GM10248 (cell line): ENCODE data around the gene ARMH3.

ENCODE experiments used
- CTCF ChIA-PET: fragments of 300-600 bp; sonication (Branson Sonifier 250); formaldehyde crosslinking; extraction: SDS; loops from one replicate; lab custom pipeline; 2021; ENCODE audit warnings: antibody characterized with exemption; lab: Yijun Ruan, JAX
- POLR2A ChIA-PET: fragments of 350-650 bp; sonication (Branson Sonifier 250); formaldehyde crosslinking; extraction: SDS; loops from one replicate; lab custom pipeline; 2020; ENCODE audit warnings: antibody characterized with exemption; lab: Yijun Ruan, JAX
- DNase-seq: peaks from one replicate; pipeline ENCODE4 v3.0.0; 2012; ENCODE audit errors: extremely low spot score
- CTCF ChIP-seq: IDR thresholded peaks from 2 replicates; pipeline ENCODE4 v1.5.1; 2012; ENCODE audit warnings: mild to moderate bottlenecking, low read depth; ENCODE audit errors: extremely low read depth, missing control alignments, control extremely low read depth

ARMH3 gene

GRCh38 chr10:101816376-101816775 lies 239.6 kb downstream of the ARMH3 start:
- CTCF ChIA-PET: interaction anchor here (0.9 to 2.8 kb wide), 5 partner anchors 25 to 257 kb away, joined by 3 to 17 read pairs (median 3); no protein-coding TSS in a partner anchor
- TF ChIP-seq CTCF: no peak
- no peak for DNase-seq
- POLR2A ChIA-PET: no interaction called here

- peak; percentile 55 for DNase-seq
- no peak for TF ChIP-seq CTCF
- ChIA-PET POLR2A (no interaction called here), CTCF (interaction anchor here (0.8 to 2.5 kb wide), 6 partner anchors 19 to 258 kb away, joined by 3 to 11 read pairs (median 4); partner anchors contain the start of genes KCNIP2 and NPM3)
Measured at GRCh38 chr10:101814466-101815071, 241.4 kb downstream of the ARMH3 start.

GRCh38 chr10:101812606-101813005 lies 243.4 kb downstream of the ARMH3 start:
- TF ChIP-seq CTCF: no peak
- CTCF ChIA-PET: interaction anchor here (1.1 to 1.9 kb wide), 4 partner anchors 9 to 260 kb away, joined by 3 to 6 read pairs (median 4); no protein-coding TSS in a partner anchor
- DNase-seq: no peak
- POLR2A ChIA-PET: no interaction called here

GRCh38 chr10:101807158-101807557 lies 248.8 kb downstream of the ARMH3 start:
- POLR2A ChIA-PET: no interaction called here
- no peak for DNase-seq
- CTCF ChIA-PET: no interaction called here
- no peak for TF ChIP-seq CTCF

GRCh38 chr10:101803511-101803910 lies 252.5 kb downstream of the ARMH3 start:
- CTCF ChIA-PET: interaction anchor here (1.2 kb wide), 1 partner anchor 18 kb away, joined by 3 read pairs; no protein-coding TSS in a partner anchor

More at GRCh38 chr10:101803511-101803910, 252.5 kb downstream of the ARMH3 start:
- TF ChIP-seq CTCF: no peak
- no peak for DNase-seq
- POLR2A ChIA-PET: no interaction called here
